ENCODE results near the gene A4GNT.

Gene A4GNT

GRCh38 chr3:138078096-138078495 lies 54.1 kb downstream of the A4GNT start:
- DNase-seq = no peak

All from SHP77 (cell line).